Endothelial cell of umbilical vein (primary cell): ENCODE data around the gene POMGNT2. TPM values are rescaled to one million over a fixed set of nuclear protein-coding genes. Genes with fewer than 3 reads are reported as not detected.

Experiments
- BruUV-seq: library from RNA; stranded (reverse); fragments of 400-500 nt; replicated peaks from 2 replicates; lab custom pipeline; 2021; lab: Mats Ljungman, UMichigan
- CTCF ChIA-PET: fragments of 300-600, 350-600 bp; sonication (Branson Sonifier 250); formaldehyde crosslinking; loops from one replicate; lab custom pipeline; 2021; ENCODE audit warnings: antibody characterized with exemption, inconsistent platforms; lab: Charles Lee
- POLR2A ChIA-PET: fragments of 300-600, 350-600 bp; sonication (Branson Sonifier 250); formaldehyde crosslinking; loops from one replicate; lab custom pipeline; 2021; ENCODE audit warnings: antibody characterized with exemption, inconsistent platforms; lab: Charles Lee
- DNase-seq: peaks from one replicate; pipeline ENCODE4 v3.0.0-alpha.2; 2011; ENCODE audit warnings: low read depth, low spot score
- FAIRE-seq: peaks from 2 replicates; lab custom pipeline; 2011; peaks lifted over from hg19 to GRCh38; lab: Jason Lieb, UNC
- H2AFZ ChIP-seq: 2 replicates; pipeline ENCODE4 v1.6.0; 2012; ENCODE audit warnings: low read depth, low read length, control low read depth, inconsistent platforms
- H3K27ac ChIP-seq: 2 replicates; pipeline ENCODE4 v1.5.1; 2011; ENCODE audit warnings: low read depth, mild to moderate bottlenecking, control low read depth, low read length, moderate library complexity; ENCODE audit not compliant: insufficient read depth
- H3K27me3 ChIP-seq, 2 experiments: 2 replicates each; pipeline versions ENCODE4 v1.6.0 to v1.6.1; 2011; ENCODE audit warnings: low read length in 2 of 2, mixed read lengths in 1 of 2; ENCODE audit not compliant: control insufficient read depth in 2 of 2, insufficient read depth in 2 of 2
- H3K36me3 ChIP-seq, 2 experiments: 2 replicates in 1 of 2; 3 replicates in 1 of 2; pipeline ENCODE4 v1.5.1; 2011; ENCODE audit warnings: low read length in 2 of 2, mild to moderate bottlenecking in 1 of 2, moderate library complexity in 1 of 2; ENCODE audit not compliant: control insufficient read depth in 2 of 2, insufficient read depth in 2 of 2; ENCODE audit errors: extremely low read depth in 1 of 2
- H3K4me1 ChIP-seq: 3 replicates; pipeline ENCODE4 v1.5.1; 2011; ENCODE audit warnings: mild to moderate bottlenecking, low read length; ENCODE audit not compliant: control insufficient read depth, insufficient read depth; ENCODE audit errors: extremely low read depth
- H3K4me2 ChIP-seq: 2 replicates; pipeline ENCODE4 v1.6.1; 2011; ENCODE audit warnings: low read length, control low read depth, mixed read lengths; ENCODE audit not compliant: insufficient read depth
- H3K4me3 ChIP-seq, 3 experiments: fragments of 200-600 bp in 1 of 3; sonication (generic), shearing (Covaris generic) in 1 of 3; replicated peaks in 1 of 3; 2 replicates each; pipeline ENCODE4 v1.5.1; 2011 to 2016; ENCODE audit warnings: control low read depth in 3 of 3, low read length in 3 of 3, mild to moderate bottlenecking in 2 of 3, inconsistent platforms in 1 of 3, low read depth in 1 of 3, moderate library complexity in 1 of 3; ENCODE audit not compliant: insufficient read depth in 1 of 3
- H3K79me2 ChIP-seq: 2 replicates; pipeline ENCODE4 v1.6.0; 2012; ENCODE audit warnings: low read length, inconsistent platforms; ENCODE audit not compliant: control insufficient read depth, insufficient read depth
- H3K9ac ChIP-seq: replicated peaks from 2 replicates; pipeline ENCODE3; 2011; ENCODE audit warnings: low read length, control low read depth; ENCODE audit not compliant: insufficient read depth; ENCODE audit errors: extremely low read depth
- H3K9me1 ChIP-seq: replicated peaks from 3 replicates; pipeline ENCODE4 v1.6.0; 2011; ENCODE audit warnings: mild to moderate bottlenecking, low read length; ENCODE audit not compliant: control insufficient read depth, insufficient read depth; ENCODE audit errors: extremely low read depth
- H3K9me3 ChIP-seq: replicated peaks from 2 replicates; pipeline ENCODE4 v1.5.1; 2012; ENCODE audit warnings: low read length, inconsistent platforms; ENCODE audit not compliant: control insufficient read depth, insufficient read depth
- H4K20me1 ChIP-seq: replicated peaks from 2 replicates; pipeline ENCODE3; 2011; ENCODE audit warnings: mild to moderate bottlenecking, low read length; ENCODE audit not compliant: control insufficient read depth, insufficient read depth; ENCODE audit errors: extremely low read depth
- EZH2 ChIP-seq: IDR thresholded peaks from 2 replicates; pipeline ENCODE4 v1.6.1; 2012; ENCODE audit warnings: borderline replicate concordance, low read depth, mild to moderate bottlenecking, moderate library complexity, low read length, inconsistent platforms; ENCODE audit not compliant: severe bottlenecking
- FOS ChIP-seq: IDR thresholded peaks from 2 replicates; pipeline ENCODE4 v1.6.1; 2011; ENCODE audit warnings: mild to moderate bottlenecking, low read length, moderate library complexity, borderline replicate concordance; ENCODE audit not compliant: insufficient read depth
- GATA2 ChIP-seq: IDR thresholded peaks from 2 replicates; pipeline ENCODE4 v1.7.0; 2011; ENCODE audit warnings: low read depth, mild to moderate bottlenecking, moderate library complexity, mixed read lengths, low read length; ENCODE audit not compliant: insufficient read length, insufficient read depth
- JUN ChIP-seq: IDR thresholded peaks from 2 replicates; pipeline ENCODE4 v1.6.1; 2011; ENCODE audit warnings: borderline replicate concordance, low read depth; ENCODE audit not compliant: insufficient read length, insufficient read depth
- MAX ChIP-seq: IDR thresholded peaks from 2 replicates; pipeline ENCODE4 v1.6.1; 2011; ENCODE audit not compliant: insufficient read depth, insufficient read length
- MYC ChIP-seq: IDR thresholded peaks from one replicate; pipeline ENCODE4 v1.6.1; 2011; ENCODE audit warnings: mild to moderate bottlenecking, low read depth, low read length
- POLR2A ChIP-seq: IDR thresholded peaks from 2 replicates; pipeline ENCODE4 v1.6.1; 2012; ENCODE audit warnings: low read depth, mild to moderate bottlenecking, control low read depth, low read length
- POLR2AphosphoS5 ChIP-seq: IDR thresholded peaks from 2 replicates; pipeline ENCODE4 v1.6.1; 2012; ENCODE audit warnings: low read depth, mild to moderate bottlenecking, control low read depth, low read length, moderate library complexity; ENCODE audit not compliant: insufficient read depth
- dilution Hi-C: fragments of 300-500 bp; cut with MboI; formaldehyde crosslinking; loops from one replicate; pipeline ENCODE4 v1.15.0; 2019; ENCODE audit warnings: low sequenced_read_pairs; ENCODE audit not compliant: extremely low pct_ligation_motif_present
- intact Hi-C: fragments of 100-400 bp; cut with micrococcal nuclease; formaldehyde crosslinking; loops from one replicate; pipeline ENCODE4 v1.10.0; 2022
- polyA plus RNA-seq, 4 experiments: library from polyadenylated mRNA; depleted of rRNA in 3 of 4; stranded (reverse) in 3 of 4; unstranded in 1 of 4; fragments of >200 nt; gene quantifications; 2 replicates each; pipeline versions ENCODE4 v1.2.1 to v1.2.3, GENCODE V29; 2011 to 2012; ENCODE audit warnings: missing spikeins in 1 of 4
- total RNA-seq: library from RNA; stranded (reverse); gene quantifications from 2 replicates; pipeline ENCODE4 v1.2.3, GENCODE V29; 2021
- TF ChIP-seq, protein P1 (sequence below), 2 donors: IDR thresholded peaks; 1 replicate in 1 of 2; 2 replicates in 1 of 2; pipeline ENCODE4 v1.5.1; 2011; ENCODE audit warnings: low read length in 2 of 2, mild to moderate bottlenecking in 2 of 2, moderate library complexity in 2 of 2, control low read depth in 1 of 2, inconsistent platforms in 1 of 2, low read depth in 1 of 2; ENCODE audit not compliant: insufficient read depth in 1 of 2; ENCODE audit errors: extremely low read depth in 1 of 2

POMGNT2 gene
- total and polyA plus RNA-seq, 2 donors (not counting 3 experiments of a cell fraction or from before 2014, with no cell fraction given), result 6.4 to 16.3 TPM

- CTCF ChIA-PET, result no interaction called here
- H3K9me3 ChIP-seq, result no peaks in the 10 kb centered on the region
- H2AFZ ChIP-seq, result no peak overlapping the region
- no peak overlapping the region for H3K4me2 ChIP-seq
- H3K27me3 ChIP-seq, result no peaks in the 10 kb centered on the region
- no peak overlapping the region for H3K9ac ChIP-seq
- DNase-seq (no peak), FAIRE-seq (peak; percentile 26)
- no peak overlapping the region for H3K27ac ChIP-seq
- BruUV-seq, result no TSS peak
- TF ChIP-seq, protein P1, sequence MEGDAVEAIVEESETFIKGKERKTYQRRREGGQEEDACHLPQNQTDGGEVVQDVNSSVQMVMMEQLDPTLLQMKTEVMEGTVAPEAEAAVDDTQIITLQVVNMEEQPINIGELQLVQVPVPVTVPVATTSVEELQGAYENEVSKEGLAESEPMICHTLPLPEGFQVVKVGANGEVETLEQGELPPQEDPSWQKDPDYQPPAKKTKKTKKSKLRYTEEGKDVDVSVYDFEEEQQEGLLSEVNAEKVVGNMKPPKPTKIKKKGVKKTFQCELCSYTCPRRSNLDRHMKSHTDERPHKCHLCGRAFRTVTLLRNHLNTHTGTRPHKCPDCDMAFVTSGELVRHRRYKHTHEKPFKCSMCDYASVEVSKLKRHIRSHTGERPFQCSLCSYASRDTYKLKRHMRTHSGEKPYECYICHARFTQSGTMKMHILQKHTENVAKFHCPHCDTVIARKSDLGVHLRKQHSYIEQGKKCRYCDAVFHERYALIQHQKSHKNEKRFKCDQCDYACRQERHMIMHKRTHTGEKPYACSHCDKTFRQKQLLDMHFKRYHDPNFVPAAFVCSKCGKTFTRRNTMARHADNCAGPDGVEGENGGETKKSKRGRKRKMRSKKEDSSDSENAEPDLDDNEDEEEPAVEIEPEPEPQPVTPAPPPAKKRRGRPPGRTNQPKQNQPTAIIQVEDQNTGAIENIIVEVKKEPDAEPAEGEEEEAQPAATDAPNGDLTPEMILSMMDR (IDR thresholded peaks at IDR 0.05; ENCODE audit: extremely low read depth in 1 of 2, insufficient read depth in 1 of 2, low read depth in 1 of 2, low read length in 2 of 2), result no peak
- TF ChIP-seq GATA2 (no peak), JUN (no peak), MYC (no peak), EZH2 (no peak), POLR2AphosphoS5 (no peak), FOS (no peak), POLR2A (no peak), MAX (no peak)
- no peaks in the 10 kb centered on the region for H4K20me1 ChIP-seq
- no peaks in the 10 kb centered on the region for H3K4me1 ChIP-seq
- no peaks in the 10 kb centered on the region for H3K79me2 ChIP-seq
- dilution Hi-C loops (no loop called here), intact Hi-C loops (no loop called here)
- no peaks in the 10 kb centered on the region for H3K36me3 ChIP-seq
- H3K9me1 ChIP-seq, result no peaks in the 10 kb centered on the region
- H3K4me3 ChIP-seq, result no peak overlapping the region
- POLR2A ChIA-PET, result no interaction called here
These were observed 67.9 kb downstream of the POMGNT2 start for GRCh38 chr3:43038010-43038409.
